ENCODE results near the gene TANGO6. TPM values are rescaled to one million over a fixed set of nuclear protein-coding genes. Genes with fewer than 3 reads are reported as not detected.

The TANGO6 gene
- total and polyA plus RNA-seq, 9 donors: 4.7 to 27.8 (median 15.5) TPM

DNA sequence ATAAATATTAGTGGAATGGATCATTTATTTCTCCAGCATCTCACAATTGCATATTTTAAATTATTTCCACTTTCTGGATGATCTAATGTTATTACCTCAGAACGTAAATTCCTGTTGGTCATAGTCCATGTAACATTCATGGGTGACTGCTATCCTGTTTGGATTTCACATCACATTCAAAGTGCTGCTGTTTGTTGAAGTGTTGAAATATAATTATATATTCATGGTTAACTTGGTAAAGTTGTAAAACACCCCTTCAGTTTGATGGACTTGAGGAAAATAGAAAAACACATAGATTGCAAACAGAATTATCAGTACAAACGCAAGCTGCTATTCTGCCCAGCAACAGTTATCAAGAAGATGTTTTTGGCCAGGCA, 59.6 kb downstream of the TANGO6 start:
- H3K4me1 ChIP-seq (ENCODE audit: insufficient read depth): no peaks in the 10 kb centered on the region
- H3K27me3 ChIP-seq: no peaks in the 10 kb centered on the region
- no peak for DNase-seq
- intact Hi-C loops (cut with DNase I): loop anchor here in 1 of 4 donors (10.0 kb wide), 1 partner anchor 222 kb away; no protein-coding TSS in a partner anchor
- H3K36me3 ChIP-seq: no peaks in the 10 kb centered on the region
- H3K9me3 ChIP-seq: no peaks in the 10 kb centered on the region
- TF ChIP-seq EP300 (IDR thresholded peaks at IDR 0.05) (no peak), POLR2A (IDR thresholded peaks at IDR 0.05) (no peak)
- TF ChIP-seq, protein P1, sequence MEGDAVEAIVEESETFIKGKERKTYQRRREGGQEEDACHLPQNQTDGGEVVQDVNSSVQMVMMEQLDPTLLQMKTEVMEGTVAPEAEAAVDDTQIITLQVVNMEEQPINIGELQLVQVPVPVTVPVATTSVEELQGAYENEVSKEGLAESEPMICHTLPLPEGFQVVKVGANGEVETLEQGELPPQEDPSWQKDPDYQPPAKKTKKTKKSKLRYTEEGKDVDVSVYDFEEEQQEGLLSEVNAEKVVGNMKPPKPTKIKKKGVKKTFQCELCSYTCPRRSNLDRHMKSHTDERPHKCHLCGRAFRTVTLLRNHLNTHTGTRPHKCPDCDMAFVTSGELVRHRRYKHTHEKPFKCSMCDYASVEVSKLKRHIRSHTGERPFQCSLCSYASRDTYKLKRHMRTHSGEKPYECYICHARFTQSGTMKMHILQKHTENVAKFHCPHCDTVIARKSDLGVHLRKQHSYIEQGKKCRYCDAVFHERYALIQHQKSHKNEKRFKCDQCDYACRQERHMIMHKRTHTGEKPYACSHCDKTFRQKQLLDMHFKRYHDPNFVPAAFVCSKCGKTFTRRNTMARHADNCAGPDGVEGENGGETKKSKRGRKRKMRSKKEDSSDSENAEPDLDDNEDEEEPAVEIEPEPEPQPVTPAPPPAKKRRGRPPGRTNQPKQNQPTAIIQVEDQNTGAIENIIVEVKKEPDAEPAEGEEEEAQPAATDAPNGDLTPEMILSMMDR (IDR thresholded peaks at IDR 0.05): no peak
- H3K4me3 ChIP-seq: no peak overlapping the region
- H3K27ac ChIP-seq: no peak overlapping the region
- 92 to 98% (median 92%) methylated on average over 2 of the region's 2 CpGs for WGBS, 3 donors

DNA sequence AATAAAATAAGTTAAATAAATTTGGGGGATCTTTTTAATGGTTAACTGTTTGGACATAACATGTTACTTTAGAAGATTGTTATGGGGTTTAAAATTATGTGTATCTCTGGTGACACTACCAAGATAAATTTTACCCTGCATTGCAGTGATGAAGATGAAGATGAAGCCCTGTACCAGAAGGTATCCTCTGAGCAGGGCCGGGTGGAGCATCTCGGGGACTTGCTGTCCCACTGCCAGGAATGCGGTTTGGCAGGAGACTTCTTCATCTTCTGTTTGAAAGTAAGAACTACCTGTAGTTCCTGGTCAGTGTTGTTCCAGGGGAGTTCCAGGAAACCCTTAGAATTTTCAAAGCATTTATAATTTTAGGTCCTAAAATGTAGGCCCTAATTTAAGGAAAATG, 64.0 kb downstream of the TANGO6 start:
- Histone ChIP-seq H3K4me3 (no peak overlapping the region), H3K27me3 (no peaks in the 10 kb centered on the region), H3K9me3 (no peaks in the 10 kb centered on the region), H3K36me3 (no peaks in the 10 kb centered on the region), H3K4me1 (ENCODE audit: insufficient read depth) (peaks cover 2% of the 10 kb centered on the region), H3K27ac (no peak overlapping the region)
- intact Hi-C loops (cut with DNase I): loop anchor here in 1 of 4 donors (10.0 kb wide), 1 partner anchor 218 kb away; no protein-coding TSS in a partner anchor
- TF ChIP-seq EP300 (IDR thresholded peaks at IDR 0.05) (no peak), POLR2A (IDR thresholded peaks at IDR 0.05) (no peak)
- TF ChIP-seq, protein P1 (IDR thresholded peaks at IDR 0.05): no peak
- 84 to 93% (median 87%) methylated on average over 3 of the region's 3 CpGs for WGBS, 3 donors
- no peak for DNase-seq

DNA sequence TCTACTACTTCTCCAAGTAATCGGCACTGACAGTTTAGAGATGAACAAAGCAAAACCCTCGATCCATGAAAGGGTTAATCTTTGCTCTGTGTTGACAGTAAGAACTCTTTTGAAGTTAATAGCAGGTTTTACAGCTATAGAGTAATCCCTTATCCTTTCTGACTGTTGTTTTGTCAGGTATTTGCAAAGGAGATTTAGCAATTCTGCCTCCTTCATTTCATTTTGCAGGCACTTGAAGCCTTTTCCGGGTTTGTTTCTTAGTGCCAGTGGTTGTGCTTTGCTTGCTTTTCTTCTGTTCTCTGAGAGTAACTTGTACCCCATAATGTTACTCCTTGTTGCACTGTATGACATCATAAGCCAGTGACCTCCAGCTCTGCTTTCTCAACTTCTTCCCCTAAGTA, 64.5 kb downstream of the TANGO6 start:
- H3K4me3 ChIP-seq: no peak overlapping the region
- 48 to 58% (median 58%) methylated on average over 3 of the region's 3 CpGs for WGBS, 3 donors
- peaks cover 2% of the 10 kb centered on the region for H3K4me1 ChIP-seq (ENCODE audit: insufficient read depth)
- no peaks in the 10 kb centered on the region for H3K9me3 ChIP-seq
- TF ChIP-seq EP300 (IDR thresholded peaks at IDR 0.05) (no peak), POLR2A (IDR thresholded peaks at IDR 0.05) (no peak)
- TF ChIP-seq, protein P1 (IDR thresholded peaks at IDR 0.05): no peak
- H3K36me3 ChIP-seq: no peaks in the 10 kb centered on the region
- H3K27ac ChIP-seq: peak overlapping the region in 1 of 2 donors; percentile 6
- no peaks in the 10 kb centered on the region for H3K27me3 ChIP-seq
- DNase-seq: no peak
- intact Hi-C loops (cut with DNase I): loop anchor here in 1 of 4 donors (10.0 kb wide), 1 partner anchor 217 kb away; no protein-coding TSS in a partner anchor

DNA sequence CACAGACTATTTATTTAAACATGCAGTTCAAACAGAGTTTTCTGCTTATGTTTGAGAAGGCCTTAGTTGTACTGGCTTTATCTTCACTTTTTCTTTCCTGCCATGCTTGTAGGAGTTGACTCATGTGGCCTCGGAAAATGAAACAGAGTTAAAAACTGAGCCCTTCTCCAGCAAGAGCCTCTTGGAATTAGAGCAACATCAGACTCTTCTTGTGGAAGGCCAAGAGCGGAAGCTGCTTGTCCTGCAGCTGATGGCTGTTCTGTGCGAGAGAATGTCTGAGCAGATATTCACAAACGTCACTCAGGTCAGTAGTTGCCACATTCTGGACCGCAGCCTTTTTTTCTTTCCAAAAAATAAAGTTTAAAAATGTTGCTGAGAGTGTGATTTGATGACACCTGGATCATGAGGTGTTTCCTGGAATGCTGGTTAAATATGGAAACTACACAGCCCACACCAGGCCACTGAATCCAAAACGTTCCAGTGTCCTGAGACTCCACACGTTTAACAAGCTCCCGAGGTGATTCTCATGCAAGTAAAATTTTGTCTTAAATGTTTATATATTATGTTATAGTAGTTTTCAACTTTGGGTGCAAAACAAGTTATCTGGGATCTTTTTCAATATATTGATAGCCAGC, 65.9 kb downstream of the TANGO6 start:
- WGBS, 3 donors: 18 to 51% (median 19%) methylated on average over 8 of the region's 8 CpGs
- Histone ChIP-seq H3K9me3 (no peaks in the 10 kb centered on the region), H3K27me3 (no peaks in the 10 kb centered on the region), H3K4me1 (ENCODE audit: insufficient read depth) (peaks cover 2% of the 10 kb centered on the region), H3K4me3 (no peak overlapping the region), H3K36me3 (no peaks in the 10 kb centered on the region), H3K27ac (peak overlapping the region in 1 of 2 donors; percentile 6)
- no peak for TF ChIP-seq POLR2A (IDR thresholded peaks at IDR 0.05)
- no peak for TF ChIP-seq EP300 (IDR thresholded peaks at IDR 0.05)
- TF ChIP-seq, protein P1 (IDR thresholded peaks at IDR 0.05): no peak
- DNase-seq: no peak
- intact Hi-C loops (cut with DNase I): loop anchor here in 1 of 4 donors (10.0 kb wide), 1 partner anchor 216 kb away; no protein-coding TSS in a partner anchor

Measured in ovary (tissue), 9 donors.